HEK293T (cell line): ENCODE measurements around the gene ZWILCH.

Experiments used
- ARNT ChIP-seq: fragments of 450-650 bp; IDR thresholded peaks from 2 replicates; pipeline ENCODE4 v1.6.1; 2017; ENCODE audit warnings: mild to moderate bottlenecking
- BHLHE40 ChIP-seq: fragments of 450-650 bp; IDR thresholded peaks from 2 replicates; pipeline ENCODE4 v1.6.1; 2016; ENCODE audit warnings: mild to moderate bottlenecking, moderate library complexity, borderline replicate concordance
- CTBP1 ChIP-seq: fragments of 450-650 bp; IDR thresholded peaks from 2 replicates; pipeline ENCODE4 v1.6.1; 2016; ENCODE audit warnings: borderline replicate concordance
- FOXK2 ChIP-seq: fragments of 450-650 bp; IDR thresholded peaks from 2 replicates; pipeline ENCODE4 v1.6.1; 2016; ENCODE audit warnings: mild to moderate bottlenecking
- FOXM1 ChIP-seq: fragments of 450-650 bp; IDR thresholded peaks from 2 replicates; pipeline ENCODE4 v1.6.1; 2017; ENCODE audit warnings: mild to moderate bottlenecking, borderline replicate concordance
- SP1 ChIP-seq: fragments of 450-650 bp; IDR thresholded peaks from 2 replicates; pipeline ENCODE4 v1.6.1; 2017
- SUZ12 ChIP-seq: fragments of 450-650 bp; IDR thresholded peaks from 2 replicates; pipeline ENCODE4 v1.6.1; 2016; ENCODE audit warnings: mild to moderate bottlenecking
- TARDBP ChIP-seq: fragments of 450-650 bp; IDR thresholded peaks from 2 replicates; pipeline ENCODE4 v1.6.1; 2016

- TF ChIP-seq TARDBP (no peak), SUZ12 (no peak), BHLHE40 (no peak), FOXM1 (no peak), SP1 (no peak), FOXK2 (no peak), ARNT (no peak), CTBP1 (no peak)
These were observed 50.6 kb downstream of the ZWILCH start for GRCh38 chr15:66555685-66556084.
